GM12878 (cell line): ENCODE measurements around the gene ADARB1. TPM values are rescaled to one million over a fixed set of nuclear protein-coding genes. Genes with fewer than 3 reads are reported as not detected.
"Not testable (repeated sequence)": the region's sequence is repeated elsewhere in the genome, so short reads cannot be mapped to it uniquely, and the experiment has no call there.

Experiments used
- ATAC-seq: fragments of 200-7000 bp; cut with Tn5 transposase; 3 replicates; pipeline ENCODE4 v1.9.1; 2020; ENCODE audit warnings: mild to moderate bottlenecking, moderate library complexity
- BruUV-seq: library from RNA; stranded (reverse); fragments of 400-500 nt; replicated peaks from 2 replicates; lab custom pipeline; 2021; lab: Mats Ljungman, UMichigan
- CTCF ChIA-PET: fragments of 300-600 bp; sonication (Branson Sonifier 250); formaldehyde crosslinking; extraction: SDS; loops from one replicate; lab custom pipeline; 2021; ENCODE audit warnings: inconsistent platforms; lab: Yijun Ruan, JAX
- POLR2A ChIA-PET: fragments of 350-600 bp; formaldehyde crosslinking; extraction: SDS; loops from one replicate; lab custom pipeline; 2021; ENCODE audit warnings: inconsistent platforms; lab: Charles Lee
- RAD21 ChIA-PET: fragments of 300-600 bp; sonication (Branson Sonifier 250); formaldehyde crosslinking; loops from one replicate; lab custom pipeline; 2023; ENCODE audit warnings: antibody characterized with exemption; ENCODE audit not compliant: unreplicated experiment; lab: Charles Lee
- SMC1A ChIA-PET: fragments of 300-600 bp; sonication (Branson Sonifier 250); formaldehyde crosslinking; loops from one replicate; lab custom pipeline; 2023; ENCODE audit not compliant: unreplicated experiment, uncharacterized antibody; lab: Charles Lee
- DNase-seq: peaks from one replicate; pipeline ENCODE4 v3.0.0-alpha.2; 2011; ENCODE audit warnings: low read depth, low spot score
- FAIRE-seq: peaks from 3 replicates; lab custom pipeline; 2011; peaks lifted over from hg19 to GRCh38; lab: Jason Lieb, UNC
- H2AFZ ChIP-seq: 2 replicates; pipeline ENCODE4 v1.6.0; 2011; ENCODE audit warnings: low read depth, low read length, control low read depth; ENCODE audit not compliant: control insufficient read depth
- H3K27ac ChIP-seq: 2 replicates; pipeline ENCODE4 v1.5.1; 2011; ENCODE audit warnings: control low read depth; ENCODE audit not compliant: control insufficient read depth, insufficient read depth
- H3K27me3 ChIP-seq, 2 experiments: replicated peaks in 1 of 2; 2 replicates each; pipeline versions ENCODE4 v1.6.0 to v1.6.1; 2011; ENCODE audit warnings: low read length in 1 of 2; ENCODE audit not compliant: control insufficient read depth in 2 of 2, insufficient read depth in 2 of 2
- H3K36me3 ChIP-seq, 2 experiments: 2 replicates each; pipeline ENCODE4 v1.5.1; 2011; ENCODE audit warnings: low read length in 1 of 2; ENCODE audit not compliant: control insufficient read depth in 2 of 2, insufficient read depth in 2 of 2
- H3K4me1 ChIP-seq: 2 replicates; pipeline ENCODE4 v1.6.1; 2011; ENCODE audit warnings: mild to moderate bottlenecking, low read length, moderate library complexity, mixed read lengths; ENCODE audit not compliant: control insufficient read depth, insufficient read depth
- H3K4me2 ChIP-seq: 2 replicates; pipeline ENCODE4 v1.6.0; 2011; ENCODE audit warnings: control low read depth; ENCODE audit not compliant: control insufficient read depth, insufficient read depth
- H3K4me3 ChIP-seq: fragments of 200-600 bp; sonication (generic); 2 replicates; pipeline ENCODE4 v1.5.1; 2016
- H3K79me2 ChIP-seq: 2 replicates; pipeline ENCODE4 v1.6.0; 2011; ENCODE audit warnings: low read length; ENCODE audit not compliant: control insufficient read depth, insufficient read depth
- H3K9ac ChIP-seq: 2 replicates; pipeline ENCODE4 v1.8.0; 2011; ENCODE audit warnings: low read length, control low read depth, mixed read lengths; ENCODE audit not compliant: control insufficient read depth, insufficient read depth
- H3K9me3 ChIP-seq: replicated peaks from 3 replicates; pipeline ENCODE4 v1.5.1; 2011; ENCODE audit warnings: mild to moderate bottlenecking, low read length; ENCODE audit not compliant: control insufficient read depth, insufficient read depth
- H4K20me1 ChIP-seq: 2 replicates; pipeline ENCODE4 v1.6.0; 2011; ENCODE audit not compliant: control insufficient read depth, insufficient read depth
- MEF2B ChIP-seq: fragments of 450-650 bp; IDR thresholded peaks from 2 replicates; pipeline ENCODE4 v1.6.1; 2018; ENCODE audit warnings: mild to moderate bottlenecking, moderate library complexity; ENCODE audit not compliant: partially characterized antibody, poor library complexity, severe bottlenecking
- ZBTB4 ChIP-seq: fragments of 450-650 bp; formaldehyde crosslinking; IDR thresholded peaks from 2 replicates; pipeline ENCODE4 v1.4.0; 2022; ENCODE audit warnings: mild to moderate bottlenecking, moderate library complexity
- WGBS: methylation state at CpG from one replicate; pipeline ENCODE4 v1.1.6; 2016; ENCODE audit warnings: low lambda C conversion rate; ENCODE audit not compliant: insufficient replicate concordance, insufficient coverage; ENCODE audit errors: missing lambda C conversion rate; 5-methylcytosine and 5-hydroxymethylcytosine counted together
- in situ Hi-C: fragments of 300-500 bp; cut with MboI; formaldehyde crosslinking; loops from 9 replicates; pipeline ENCODE4 v1.14.3; 2018; ENCODE audit warnings: mixed read lengths
- intact Hi-C: fragments of 100-400 bp; cut with micrococcal nuclease; formaldehyde crosslinking; loops from one replicate; pipeline ENCODE4 v1.14.2; 2022; ENCODE audit not compliant: unreplicated experiment
- polyA plus RNA-seq, 11 experiments: library from polyadenylated mRNA; depleted of rRNA in 4 of 11; unstranded in 6 of 11; stranded (reverse) in 5 of 11; fragments of >200 nt; fragmentation: Nextera tagmentation in 4 of 11; fragmentation: Illumina TruSeq in 1 of 11; extraction: Ambion mirVana in 4 of 11; extraction: Trizol in 1 of 11; gene quantifications; 1 replicate in 1 of 11; 2 replicates in 10 of 11; pipeline versions ENCODE4 v1.2.1 to v1.2.3, GENCODE V29; 2011 to 2016; ENCODE audit warnings: inconsistent platforms in 2 of 11, missing spikeins in 2 of 11, low read depth in 1 of 11
- total RNA-seq, 4 experiments: library from RNA; depleted of rRNA in 3 of 4; stranded (reverse); fragments of >200 nt in 3 of 4; fragmentation: Illumina TruSeq in 1 of 4; extraction: Trizol in 1 of 4; gene quantifications; 2 replicates each; pipeline versions ENCODE4 v1.2.1 to v1.2.3, GENCODE V29; 2013 to 2021

ADARB1 gene
- total and polyA plus RNA-seq, 10 of the 15 experiments (the other 5 are each of a cell fraction or from before 2014, with no cell fraction given) = 5.7 to 61.7 (median 25.3) TPM

- no peaks in the 10 kb centered on the region; a peak in 1 of 4 replicates for H3K36me3 ChIP-seq
- H3K27me3 ChIP-seq = peaks cover 0 to 2% of the 10 kb centered on the region in 2 experiments; a peak in 2 of 4 replicates
- ATAC-seq (no peak), FAIRE-seq (no peak)
- CTCF ChIA-PET = interaction anchor here (2.6 to 15.4 kb wide), 4 partner anchors 7 to 186 kb away, joined by 6 to 626 read pairs (median 236); no protein-coding TSS in a partner anchor
- H2AFZ ChIP-seq = no peak overlapping the region
- H3K4me1 ChIP-seq = no peaks in the 10 kb centered on the region; the same call in 1 of the 2 replicates
- BruUV-seq = no TSS peak
- H3K9ac ChIP-seq = no peak overlapping the region
- H3K9me3 ChIP-seq = no peaks in the 10 kb centered on the region
- no peak for TF ChIP-seq MEF2B
- no peak for TF ChIP-seq ZBTB4 (CRISPR knock-in tag)
- TF ChIP-seq, all 136 proteins: peak for 0
- RAD21 ChIA-PET = no interaction called here
- SMC1A ChIA-PET = interaction anchor here (2.0 to 9.3 kb wide), 2 partner anchors 29 to 183 kb away, joined by 6 to 560 read pairs; no protein-coding TSS in a partner anchor
- no peak for DNase-seq
- in situ Hi-C loops (no loop called here), intact Hi-C loops (loop anchor here (10.0 kb wide), 1 partner anchor 328 kb away; the partner anchor contains the start of gene UBE2G2)
- POLR2A ChIA-PET = no interaction called here
- Histone ChIP-seq H4K20me1 (no peaks in the 10 kb centered on the region), H3K4me2 (no peak overlapping the region), H3K4me3 (no peak overlapping the region), H3K27ac (no peak overlapping the region), H3K79me2 (no peaks in the 10 kb centered on the region)
- 60% methylated on average over 13 of the region's 13 CpGs for WGBS
Measured at GRCh38 chr21:45132841-45133573, 58.6 kb downstream of the ADARB1 start.

GRCh38 chr21:45133574-45134278 lies 59.3 kb downstream of the ADARB1 start:
- RAD21 ChIA-PET, FAIRE-seq: not testable (repeated sequence)
- CTCF ChIA-PET = interaction anchor here (9.6 to 15.4 kb wide), 2 partner anchors 32 to 187 kb away, joined by 235 to 626 read pairs; no protein-coding TSS in a partner anchor

More at GRCh38 chr21:45133574-45134278, 59.3 kb downstream of the ADARB1 start:
- DNase-seq, ATAC-seq, H3K36me3 ChIP-seq, H3K4me3 ChIP-seq, in situ Hi-C loops, SMC1A ChIA-PET, H2AFZ ChIP-seq, POLR2A ChIA-PET, H3K27ac ChIP-seq, H3K79me2 ChIP-seq, H3K9me3 ChIP-seq, H3K4me1 ChIP-seq, BruUV-seq, H3K9ac ChIP-seq, H3K4me2 ChIP-seq, H3K27me3 ChIP-seq, H4K20me1 ChIP-seq: not testable (repeated sequence)
- intact Hi-C loops = loop anchor here (10.0 kb wide), 1 partner anchor 329 kb away; the partner anchor contains the start of gene UBE2G2
- 97% methylated on average over 34 of the region's 60 CpGs for WGBS
